Spleen (tissue), 11 donors: Measurements from ENCODE around the gene MYO3B. TPM values are rescaled to one million over a fixed set of nuclear protein-coding genes. Genes with fewer than 3 reads are reported as not detected.

Source experiments
- DNase-seq: peaks from one replicate; pipeline ENCODE4 v3.0.0-alpha.2; 2020
- H3K27ac ChIP-seq, 8 donors: fragments of 200-600 bp; sonication (generic) in 7 of 8; 1 replicate in 4 of 8; 2 replicates in 4 of 8; pipeline versions ENCODE4 v1.5.0 to v1.8.0; 2016 to 2021; ENCODE audit warnings: inconsistent platforms in 4 of 8, mild to moderate bottlenecking in 4 of 8, moderate library complexity in 1 of 8
- H3K27me3 ChIP-seq, 7 donors: fragments of 200-600 bp; sonication (generic) in 6 of 7; replicated peaks in 1 of 7; 1 replicate in 4 of 7; 2 replicates in 3 of 7; pipeline versions ENCODE4 v1.5.0 to v1.8.0; 2016 to 2021; ENCODE audit warnings: inconsistent platforms in 3 of 7, mild to moderate bottlenecking in 1 of 7
- H3K36me3 ChIP-seq, 6 donors: fragments of 200-600 bp; sonication (generic) in 5 of 6; 1 replicate in 4 of 6; 2 replicates in 2 of 6; pipeline versions ENCODE4 v1.5.0 to v1.8.0; 2016 to 2021; ENCODE audit warnings: inconsistent platforms in 2 of 6
- H3K4me1 ChIP-seq, 6 donors: fragments of 200-600 bp; sonication (generic) in 5 of 6; 1 replicate in 3 of 6; 2 replicates in 3 of 6; pipeline versions ENCODE4 v1.5.0 to v1.8.0; 2016 to 2021; ENCODE audit warnings: inconsistent platforms in 3 of 6
- H3K4me3 ChIP-seq, 8 donors: fragments of 200-600 bp; sonication (generic) in 7 of 8; 1 replicate in 4 of 8; 2 replicates in 4 of 8; pipeline versions ENCODE4 v1.5.0 to v1.8.0; 2016 to 2021; ENCODE audit warnings: inconsistent platforms in 4 of 8, mild to moderate bottlenecking in 4 of 8, moderate library complexity in 2 of 8
- H3K9me3 ChIP-seq, 8 donors: fragments of 200-600 bp; sonication (generic) in 7 of 8; 1 replicate in 4 of 8; 2 replicates in 4 of 8; pipeline versions ENCODE4 v1.5.0 to v1.8.0; 2016 to 2021; ENCODE audit warnings: inconsistent platforms in 4 of 8
- POLR2A ChIP-seq, 3 donors: fragments of 450-650 bp; IDR thresholded peaks; one replicate each; pipeline ENCODE4 v1.5.1; 2017; ENCODE audit warnings: antibody characterized with exemption in 3 of 3, mild to moderate bottlenecking in 1 of 3
- POLR2AphosphoS5 ChIP-seq, 3 donors: sonication (generic); formaldehyde crosslinking; IDR thresholded peaks; one replicate each; pipeline ENCODE4 v1.5.1; 2017; ENCODE audit warnings: antibody characterized with exemption in 3 of 3
- WGBS, 5 donors: extraction: QIAGEN DNeasy Blood & Tissue Kit in 3 of 5; methylation state at CpG; one replicate each; pipeline versions ENCODE4 v1.1.5 to v1.1.7; 2013 to 2018; 5-methylcytosine and 5-hydroxymethylcytosine counted together
- intact Hi-C: fragments of 100-400 bp; cut with DNase I; formaldehyde crosslinking; loops from one replicate; pipeline ENCODE4 v1.15.0; 2023; ENCODE audit warnings: low total_unique reads
- polyA plus RNA-seq, 3 donors: library from polyadenylated mRNA; stranded (reverse); fragments of 200-250 nt; gene quantifications; one replicate each; pipeline ENCODE4 v1.2.1, GENCODE V29; 2013
- total RNA-seq, 7 donors: library from RNA; depleted of rRNA in 3 of 7; stranded (reverse); fragments of >200 nt in 3 of 7; fragmentation: NEBNext Ultra II Directional in 4 of 7; extraction: Animal tissue kit (Norgen Biotek cat#: 25700) in 4 of 7; gene quantifications; one replicate each; pipeline versions ENCODE4 v1.1.0 to v1.2.1, GENCODE V29; 2016 to 2021
- TF ChIP-seq, protein P1 (sequence below), 11 experiments: fragments of 200-600 bp in 7 of 11; fragments of 450-650 bp in 4 of 11; sonication (generic) in 4 of 11; IDR thresholded peaks in 8 of 11; conservative IDR thresholded peaks in 3 of 11; 1 replicate in 7 of 11; 2 replicates in 4 of 11; pipeline versions ENCODE4 v1.4.0 to v1.8.0; 2016 to 2021; ENCODE audit warnings: antibody characterized with exemption in 11 of 11, inconsistent platforms in 4 of 11, mild to moderate bottlenecking in 1 of 11
- donor health status: healthy with polysubstance abuse.
- donor health status: DM: no; HTN: no; CAD: no; lungs with moderate emphysema.
- donor health status: DM: no; HTN: no; CAD: no.
- donor health status: Bipolar disorder and iron deficiency.
- donor health status: healthy.
- donor health status: DM: no; HTN: no; CAD: no.
- donor health status: DM: yes; HTN: yes; CAD: no.

MYO3B gene
- total and polyA plus RNA-seq, 10 donors: 0.03 to 2.0 (median 0.58) TPM; not detected in 4

DNA sequence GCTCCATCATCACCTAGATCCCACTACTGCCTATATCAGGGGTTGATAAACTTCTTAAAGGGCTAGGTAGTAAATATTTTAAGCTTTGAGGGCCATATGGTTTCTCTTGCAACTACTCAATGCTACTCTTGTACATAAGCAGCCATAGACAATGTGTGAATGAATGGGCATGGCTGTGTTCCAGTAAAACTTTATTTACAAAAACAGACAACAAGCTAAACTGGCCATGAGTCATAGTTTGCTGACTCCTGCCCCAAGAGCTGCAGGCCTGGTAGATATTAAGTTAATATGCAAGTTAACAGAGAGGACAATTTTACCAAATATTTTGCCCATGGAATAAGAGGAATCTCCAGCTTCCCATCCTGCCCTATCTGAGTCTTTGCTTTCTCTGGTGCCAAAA, 29.8 kb upstream of the MYO3B start:
- intact Hi-C loops: no loop called here
- no peaks in the 10 kb centered on the region for H3K27me3 ChIP-seq
- TF ChIP-seq POLR2AphosphoS5 (IDR thresholded peaks at IDR 0.05): no peak
- TF ChIP-seq, protein P1, sequence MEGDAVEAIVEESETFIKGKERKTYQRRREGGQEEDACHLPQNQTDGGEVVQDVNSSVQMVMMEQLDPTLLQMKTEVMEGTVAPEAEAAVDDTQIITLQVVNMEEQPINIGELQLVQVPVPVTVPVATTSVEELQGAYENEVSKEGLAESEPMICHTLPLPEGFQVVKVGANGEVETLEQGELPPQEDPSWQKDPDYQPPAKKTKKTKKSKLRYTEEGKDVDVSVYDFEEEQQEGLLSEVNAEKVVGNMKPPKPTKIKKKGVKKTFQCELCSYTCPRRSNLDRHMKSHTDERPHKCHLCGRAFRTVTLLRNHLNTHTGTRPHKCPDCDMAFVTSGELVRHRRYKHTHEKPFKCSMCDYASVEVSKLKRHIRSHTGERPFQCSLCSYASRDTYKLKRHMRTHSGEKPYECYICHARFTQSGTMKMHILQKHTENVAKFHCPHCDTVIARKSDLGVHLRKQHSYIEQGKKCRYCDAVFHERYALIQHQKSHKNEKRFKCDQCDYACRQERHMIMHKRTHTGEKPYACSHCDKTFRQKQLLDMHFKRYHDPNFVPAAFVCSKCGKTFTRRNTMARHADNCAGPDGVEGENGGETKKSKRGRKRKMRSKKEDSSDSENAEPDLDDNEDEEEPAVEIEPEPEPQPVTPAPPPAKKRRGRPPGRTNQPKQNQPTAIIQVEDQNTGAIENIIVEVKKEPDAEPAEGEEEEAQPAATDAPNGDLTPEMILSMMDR (IDR thresholded peaks at IDR 0.05 in 8 of 11, conservative IDR thresholded peaks at IDR 0.05 in 3 of 11): no peak
- no peak for TF ChIP-seq POLR2A (IDR thresholded peaks at IDR 0.05)
- no peaks in the 10 kb centered on the region for H3K36me3 ChIP-seq
- H3K27ac ChIP-seq: no peak overlapping the region
- H3K4me3 ChIP-seq: no peak overlapping the region
- no peak for DNase-seq
- peaks cover 0 to 5% (median under 1%) of the 10 kb centered on the region in 6 donors for H3K4me1 ChIP-seq
- H3K9me3 ChIP-seq: no peaks in the 10 kb centered on the region

DNA sequence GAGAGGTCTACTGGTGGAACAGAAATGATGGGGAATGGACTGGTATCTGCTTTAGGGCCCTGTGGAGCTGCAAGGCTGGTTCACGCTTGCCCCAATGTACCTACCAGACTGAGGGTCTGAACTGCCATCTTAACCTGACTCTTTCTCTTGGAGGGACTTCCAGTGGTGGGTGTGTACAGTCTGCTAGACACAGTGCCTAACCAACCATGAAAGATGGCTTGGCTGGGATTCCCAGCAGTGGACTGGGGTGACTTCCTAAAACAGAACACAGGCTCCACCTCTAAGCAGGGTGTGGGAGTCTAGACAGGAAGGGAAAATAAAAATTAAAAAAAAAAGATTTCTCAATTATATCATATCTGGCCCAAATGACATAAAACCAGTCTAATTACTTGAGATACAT, 25.5 kb upstream of the MYO3B start:
- Histone ChIP-seq H3K27me3 (no peaks in the 10 kb centered on the region), H3K4me1 (peaks cover 0 to 13% (median 4%) of the 10 kb centered on the region in 6 donors), H3K4me3 (no peak overlapping the region), H3K9me3 (no peaks in the 10 kb centered on the region), H3K36me3 (no peaks in the 10 kb centered on the region), H3K27ac (no peak overlapping the region)
- DNase-seq: no peak
- intact Hi-C loops: no loop called here
- TF ChIP-seq, protein P1 (IDR thresholded peaks at IDR 0.05 in 8 of 11, conservative IDR thresholded peaks at IDR 0.05 in 3 of 11): no peak
- TF ChIP-seq POLR2A (IDR thresholded peaks at IDR 0.05) (no peak), POLR2AphosphoS5 (IDR thresholded peaks at IDR 0.05) (no peak)
- WGBS, 5 donors: 80 to 100% (median 92%) methylated on average over 1 of the region's 1 CpG

DNA sequence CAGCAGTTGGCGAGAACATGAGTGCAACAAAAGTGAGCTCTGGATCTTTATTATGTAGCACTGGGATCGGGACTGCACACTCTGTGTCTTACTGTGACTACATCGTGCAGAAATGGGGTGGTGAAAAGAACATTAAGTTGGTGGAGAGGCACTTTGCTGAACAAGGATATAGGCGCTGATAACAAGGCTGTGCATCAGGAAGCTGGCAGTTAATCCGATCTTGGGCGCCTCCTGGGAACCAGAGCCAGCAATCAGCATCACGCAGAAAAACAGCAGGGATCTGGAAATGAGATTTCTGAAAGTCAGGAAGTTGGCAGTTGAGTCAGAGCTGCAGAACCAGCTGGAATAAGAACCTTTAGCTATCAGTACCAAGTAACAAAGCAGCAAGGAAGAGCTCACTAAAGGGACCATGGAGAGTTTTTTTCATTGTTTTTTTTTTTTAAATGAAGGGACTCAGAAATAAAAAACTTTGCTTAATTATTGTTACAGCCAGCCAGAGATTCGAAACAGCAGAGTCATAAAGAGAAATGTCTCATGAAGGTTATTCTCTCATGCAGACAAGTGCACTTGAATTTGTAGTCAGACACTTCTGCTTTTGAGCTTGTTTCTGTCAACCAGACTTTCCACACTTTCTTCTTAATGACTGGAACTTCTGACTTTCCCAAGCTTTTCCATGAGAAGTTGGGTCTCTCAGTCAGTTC, 22.8 kb upstream of the MYO3B start:
- intact Hi-C loops: no loop called here
- H3K4me1 ChIP-seq: peaks cover 0 to 13% (median 4%) of the 10 kb centered on the region in 6 donors
- WGBS, 5 donors: 27 to 33% (median 31%) methylated on average over 8 of the region's 8 CpGs
- TF ChIP-seq, protein P1 (IDR thresholded peaks at IDR 0.05 in 8 of 11, conservative IDR thresholded peaks at IDR 0.05 in 3 of 11): no peak
- no peak for TF ChIP-seq POLR2AphosphoS5 (IDR thresholded peaks at IDR 0.05)
- no peak for TF ChIP-seq POLR2A (IDR thresholded peaks at IDR 0.05)
- H3K36me3 ChIP-seq: no peaks in the 10 kb centered on the region
- H3K27ac ChIP-seq: no peak overlapping the region
- H3K27me3 ChIP-seq: no peaks in the 10 kb centered on the region
- H3K4me3 ChIP-seq: no peak overlapping the region
- H3K9me3 ChIP-seq: no peaks in the 10 kb centered on the region
- no peak for DNase-seq

DNA sequence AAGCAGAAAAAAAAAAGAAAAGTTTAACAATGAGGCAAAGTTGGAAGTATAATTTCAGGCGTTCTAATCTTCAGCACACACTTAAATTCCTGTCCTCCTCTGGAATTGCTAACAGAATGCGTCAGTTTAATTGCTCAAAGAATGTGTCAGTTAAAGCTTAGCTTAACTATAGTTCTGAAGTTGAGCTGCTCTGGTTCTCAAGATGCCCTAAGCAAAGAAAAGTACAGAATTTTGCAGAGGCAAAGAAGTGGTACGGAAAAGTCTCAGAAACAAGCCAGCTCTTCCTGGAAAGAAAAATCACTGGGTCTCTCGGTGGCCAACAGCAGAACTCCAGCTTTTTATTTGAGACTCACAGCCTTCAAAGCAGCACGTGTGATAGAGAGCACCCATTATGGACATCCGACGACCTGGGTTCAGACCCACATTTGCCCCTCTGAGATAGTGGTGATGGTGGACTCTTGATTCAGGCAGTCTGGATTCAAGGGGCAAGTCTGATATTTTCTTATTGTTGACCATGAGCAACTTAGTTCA, 22.2 kb upstream of the MYO3B start:
- intact Hi-C loops: no loop called here
- no peak overlapping the region for H3K4me3 ChIP-seq
- no peaks in the 10 kb centered on the region for H3K36me3 ChIP-seq
- no peaks in the 10 kb centered on the region for H3K27me3 ChIP-seq
- H3K27ac ChIP-seq: no peak overlapping the region
- no peak for DNase-seq
- WGBS, 5 donors: 62 to 75% (median 72%) methylated on average over 7 of the region's 7 CpGs
- H3K4me1 ChIP-seq: peaks cover 0 to 13% (median 4%) of the 10 kb centered on the region in 6 donors
- no peak for TF ChIP-seq POLR2AphosphoS5 (IDR thresholded peaks at IDR 0.05)
- TF ChIP-seq POLR2A (IDR thresholded peaks at IDR 0.05): no peak
- TF ChIP-seq, protein P1 (IDR thresholded peaks at IDR 0.05 in 8 of 11, conservative IDR thresholded peaks at IDR 0.05 in 3 of 11): no peak
- H3K9me3 ChIP-seq: no peaks in the 10 kb centered on the region
